HG03558 (cell line): ENCODE results near the gene NRP2.
A peak's percentile ranks its signal among the peaks of the same experiment; 100 is the strongest.

Source experiments
- ATAC-seq: cut with Tn5 transposase; IDR thresholded peaks from one replicate; pipeline ENCODE4 v1.9.1; 2021; ENCODE audit warnings: moderate number of reproducible peaks; ENCODE audit not compliant: unreplicated experiment; ENCODE audit errors: extremely low read depth

The NRP2 gene

GRCh38 chr2:205682239-205682970 lies at the start of gene NRP2:
Gene NRP2 (plus strand): TSS chr2:205682501. CDS start chr2:205683291, 790 bp downstream.
- ATAC-seq: peak; percentile 30

GRCh38 chr2:205633994-205634393 lies 48.3 kb upstream of the NRP2 start:
- no peak for ATAC-seq

- ATAC-seq: no peak
Measured at GRCh38 chr2:205636549-205637319, 45.6 kb upstream of the NRP2 start.

GRCh38 chr2:205637320-205637602 lies 45.0 kb upstream of the NRP2 start:
- ATAC-seq: no peak

GRCh38 chr2:205637779-205638503 lies 44.4 kb upstream of the NRP2 start:
- ATAC-seq: no peak

- no peak for ATAC-seq
Measured at GRCh38 chr2:205640716-205641115, 41.6 kb upstream of the NRP2 start.

GRCh38 chr2:205642599-205643356 lies 39.5 kb upstream of the NRP2 start:
- no peak for ATAC-seq

- no peak for ATAC-seq
Measured at GRCh38 chr2:205643391-205643885, 38.9 kb upstream of the NRP2 start.

GRCh38 chr2:205644018-205644417 lies 38.3 kb upstream of the NRP2 start:
- ATAC-seq: no peak

- ATAC-seq: peak; percentile 97
Measured at GRCh38 chr2:205646680-205647079, 35.6 kb upstream of the NRP2 start.

- ATAC-seq: no peak
Measured at GRCh38 chr2:205650450-205650849, 31.9 kb upstream of the NRP2 start.

- ATAC-seq: no peak
Measured at GRCh38 chr2:205650931-205651330, 31.4 kb upstream of the NRP2 start.

GRCh38 chr2:205651719-205652118 lies 30.6 kb upstream of the NRP2 start:
- no peak for ATAC-seq

- no peak for ATAC-seq
Measured at GRCh38 chr2:205654878-205655605, 27.3 kb upstream of the NRP2 start.

GRCh38 chr2:205655779-205656456 lies 26.4 kb upstream of the NRP2 start:
- ATAC-seq: no peak

- ATAC-seq: no peak
Measured at GRCh38 chr2:205656461-205656860, 25.8 kb upstream of the NRP2 start.

- no peak for ATAC-seq
Measured at GRCh38 chr2:205656941-205657340, 25.4 kb upstream of the NRP2 start.

- ATAC-seq: no peak
Measured at GRCh38 chr2:205657579-205657978, 24.7 kb upstream of the NRP2 start.

GRCh38 chr2:205658068-205658467 lies 24.2 kb upstream of the NRP2 start:
- no peak for ATAC-seq
